Activated CD8-positive, alpha-beta memory T cell treated with anti-CD3 and anti-CD28 coated beads, Interleukin-2, amount 50 U/mL, for 1 hour (primary cell): Measurements from ENCODE around the gene XXYLT1.

Source experiments
- DNase-seq: peaks from one replicate; pipeline ENCODE4 v3.0.0-alpha.2; 2020; ENCODE audit errors: extremely low read depth

XXYLT1 gene

GRCh38 chr3:195077611-195078540, 193.1 kb downstream of the XXYLT1 start:
- no peak for DNase-seq

DNA sequence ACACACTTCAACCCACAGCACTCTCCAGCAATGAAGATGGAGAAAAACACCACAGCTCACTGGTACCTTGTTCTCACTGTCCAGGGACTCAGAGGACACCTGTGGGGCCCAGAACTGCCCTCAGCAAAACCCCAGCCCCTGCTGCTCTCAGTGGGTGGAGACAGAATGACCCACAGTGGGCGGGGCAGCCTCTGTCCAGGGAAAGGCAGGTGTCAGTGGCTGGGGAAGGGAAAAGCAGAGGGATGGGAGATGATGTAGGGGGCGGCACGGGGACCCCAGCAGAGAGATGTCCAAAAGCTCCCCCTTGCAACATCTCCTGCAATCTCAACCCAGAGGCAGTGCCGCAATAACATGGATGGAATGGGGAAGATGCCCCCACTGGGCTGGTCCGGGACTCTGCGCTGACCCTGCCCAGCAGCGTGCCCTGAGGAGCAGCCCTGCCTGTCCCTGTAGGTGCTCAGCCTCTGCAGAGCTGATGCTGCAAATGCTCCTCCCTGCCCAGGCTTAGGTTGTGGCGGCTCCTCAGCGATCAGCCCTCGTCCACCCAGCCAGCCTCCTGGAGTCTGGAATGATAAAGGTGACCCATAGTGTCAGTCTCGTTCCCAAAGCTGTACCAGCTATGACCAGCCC, 193.9 kb downstream of the XXYLT1 start:
- DNase-seq, result no peak

DNA sequence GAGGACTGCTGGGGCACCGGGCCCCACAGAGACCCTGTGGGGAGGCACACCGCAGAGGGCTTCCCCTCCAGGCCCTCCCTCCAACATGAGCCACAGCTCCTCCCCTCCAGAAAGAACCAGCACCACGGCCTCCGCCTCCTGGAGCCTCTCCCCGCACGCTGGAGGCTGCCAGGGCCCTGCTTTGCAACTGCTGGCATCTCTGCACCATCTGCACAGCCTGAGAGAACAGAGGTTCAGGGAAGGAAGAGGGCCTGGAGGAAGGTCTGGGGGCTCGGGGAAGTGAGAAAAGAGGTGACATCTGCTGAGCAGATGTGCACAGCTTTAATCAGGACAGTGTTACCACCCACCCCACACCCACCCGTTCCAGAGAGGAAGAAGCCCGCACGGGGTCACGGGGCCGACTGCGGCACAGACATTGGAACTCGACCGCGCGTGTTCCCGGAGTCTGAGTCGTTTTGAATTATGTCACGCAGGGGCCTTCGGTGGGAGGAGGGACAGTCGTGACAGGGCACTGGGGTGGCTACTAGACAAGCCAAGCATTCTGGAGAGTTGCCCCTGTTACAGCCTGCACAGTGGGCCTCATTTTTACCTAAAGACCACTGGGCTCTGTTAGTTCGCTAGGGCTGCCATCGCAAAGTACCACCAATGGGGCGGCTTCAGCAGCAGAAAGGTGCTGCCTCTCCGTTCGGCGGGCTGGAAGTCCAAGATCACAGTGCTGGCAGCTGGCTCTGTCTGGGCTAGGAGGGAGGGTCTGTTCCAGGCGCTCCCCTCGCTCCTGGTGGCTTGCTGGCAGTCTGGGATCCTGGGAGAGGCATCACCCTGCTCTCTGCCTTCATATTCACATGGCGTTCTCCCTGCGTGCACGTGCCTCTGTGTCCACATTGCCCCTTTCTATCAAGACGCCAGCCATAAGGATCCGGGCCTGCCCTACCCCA, 194.8 kb downstream of the XXYLT1 start:
- DNase-seq, result no peak

GRCh38 chr3:195075199-195075940, 195.6 kb downstream of the XXYLT1 start:
- DNase-seq, result no peak

GRCh38 chr3:195073866-195074860, 196.8 kb downstream of the XXYLT1 start:
- no peak for DNase-seq

DNA sequence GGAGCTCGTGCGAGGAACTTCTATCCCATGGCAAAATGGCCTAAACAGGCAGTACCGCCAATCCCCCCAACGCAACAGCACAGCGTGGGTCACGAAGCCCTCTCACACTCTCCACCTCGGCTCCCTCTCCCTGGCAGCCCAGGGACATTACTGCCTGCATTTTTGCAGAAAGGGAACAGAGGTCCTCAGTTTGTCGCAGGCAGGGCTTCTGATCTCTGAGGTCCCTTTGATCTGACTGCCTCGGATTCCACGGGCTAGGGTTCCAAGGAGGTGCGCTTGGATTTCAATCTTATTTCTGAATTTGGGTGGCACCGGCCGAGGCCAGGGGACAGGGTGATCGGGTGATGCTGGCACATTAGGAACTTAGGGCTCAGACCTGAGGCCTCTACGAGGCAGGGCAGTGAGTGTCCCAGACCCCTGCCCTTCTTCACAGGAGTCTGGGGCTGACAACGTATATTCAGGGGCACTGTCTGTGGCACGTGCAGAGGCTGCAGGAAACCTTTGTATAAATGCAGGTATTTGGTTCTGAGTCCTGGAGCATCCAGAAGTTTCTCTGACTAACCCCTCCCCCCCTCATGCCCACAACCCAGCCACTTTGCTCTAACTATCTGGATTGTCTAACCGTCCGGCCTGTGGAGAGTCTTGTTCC, 197.9 kb downstream of the XXYLT1 start:
- DNase-seq, result no peak

DNA sequence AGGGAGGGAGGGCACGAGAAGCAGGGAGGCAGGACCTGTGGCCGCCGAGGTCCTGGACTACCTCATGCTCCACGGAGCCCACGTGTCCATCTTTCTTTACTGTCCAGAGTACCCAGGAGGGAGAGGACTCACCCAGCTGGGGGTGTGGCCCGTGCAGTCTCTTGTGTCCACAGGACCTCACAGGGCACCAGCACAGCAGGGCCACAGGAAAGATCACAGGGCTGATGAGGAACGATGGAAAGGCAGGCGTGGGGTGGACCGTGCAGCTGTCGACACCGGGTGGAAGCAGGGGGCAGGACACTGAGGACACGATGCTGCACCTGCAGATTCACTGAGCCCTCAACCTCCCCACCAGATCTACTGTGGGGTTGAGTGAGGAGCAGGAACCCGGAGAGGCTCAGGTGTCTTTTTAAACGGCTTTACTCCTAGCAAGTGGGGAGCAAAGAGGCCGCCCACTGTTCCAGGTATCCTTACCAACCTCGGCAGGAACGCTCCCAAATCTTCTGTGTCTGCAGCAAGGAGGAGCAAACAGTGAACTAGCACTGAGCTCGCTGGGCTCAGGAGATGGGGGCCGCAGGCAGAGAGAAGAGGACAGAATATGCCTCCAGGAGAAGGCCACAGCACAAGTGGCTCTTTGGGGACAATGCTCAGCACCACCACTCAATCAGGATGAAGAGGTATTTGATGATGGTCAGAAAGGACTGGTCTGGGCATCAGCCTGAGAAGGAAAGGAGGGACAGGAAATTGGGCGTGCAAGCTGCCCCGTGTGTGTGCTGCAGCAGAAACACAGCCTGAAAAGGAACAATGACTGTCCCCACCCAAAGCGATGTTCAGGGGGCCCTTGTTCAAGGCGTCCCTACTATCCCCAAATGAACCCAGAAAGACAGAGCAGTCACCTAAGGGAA, 198.8 kb downstream of the XXYLT1 start:
- DNase-seq, result no peak

DNA sequence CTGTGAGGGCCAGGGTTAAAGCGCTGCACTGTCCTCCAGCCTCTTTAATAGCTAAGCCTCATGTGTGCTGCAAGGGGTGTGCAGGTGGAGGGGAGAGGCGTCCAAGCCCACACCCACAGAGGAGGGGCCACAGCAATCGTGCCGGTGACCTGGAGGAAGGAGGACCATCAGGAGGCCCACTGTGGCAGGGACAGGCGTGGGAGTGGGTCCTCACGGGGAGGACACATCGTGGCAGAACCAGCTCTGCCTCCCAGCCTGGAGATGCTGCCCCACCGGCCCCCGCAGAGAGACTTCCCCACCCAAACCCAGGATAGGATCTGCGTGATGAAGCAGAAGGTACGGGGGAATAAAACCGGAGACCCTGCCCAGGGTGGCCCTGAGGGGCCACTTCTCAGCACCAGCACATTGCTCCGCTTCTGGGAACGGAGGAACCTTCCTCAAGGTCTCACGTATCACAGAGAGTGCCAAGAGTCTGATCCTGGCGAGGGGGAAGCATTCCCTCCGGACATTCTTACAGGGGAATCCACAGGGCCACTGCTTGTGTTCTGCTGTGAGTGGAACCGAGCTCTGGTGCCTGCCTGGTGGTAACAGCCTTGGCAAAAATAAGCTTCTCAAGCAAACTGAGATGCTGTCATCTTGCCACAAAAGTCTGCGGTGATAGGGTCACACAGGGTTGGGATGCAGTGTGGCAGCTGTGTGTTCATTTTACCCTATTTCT, 199.8 kb downstream of the XXYLT1 start:
- no peak for DNase-seq

- DNase-seq, result no peak
Measured at GRCh38 chr3:195070336-195070735, 200.6 kb downstream of the XXYLT1 start.

DNA sequence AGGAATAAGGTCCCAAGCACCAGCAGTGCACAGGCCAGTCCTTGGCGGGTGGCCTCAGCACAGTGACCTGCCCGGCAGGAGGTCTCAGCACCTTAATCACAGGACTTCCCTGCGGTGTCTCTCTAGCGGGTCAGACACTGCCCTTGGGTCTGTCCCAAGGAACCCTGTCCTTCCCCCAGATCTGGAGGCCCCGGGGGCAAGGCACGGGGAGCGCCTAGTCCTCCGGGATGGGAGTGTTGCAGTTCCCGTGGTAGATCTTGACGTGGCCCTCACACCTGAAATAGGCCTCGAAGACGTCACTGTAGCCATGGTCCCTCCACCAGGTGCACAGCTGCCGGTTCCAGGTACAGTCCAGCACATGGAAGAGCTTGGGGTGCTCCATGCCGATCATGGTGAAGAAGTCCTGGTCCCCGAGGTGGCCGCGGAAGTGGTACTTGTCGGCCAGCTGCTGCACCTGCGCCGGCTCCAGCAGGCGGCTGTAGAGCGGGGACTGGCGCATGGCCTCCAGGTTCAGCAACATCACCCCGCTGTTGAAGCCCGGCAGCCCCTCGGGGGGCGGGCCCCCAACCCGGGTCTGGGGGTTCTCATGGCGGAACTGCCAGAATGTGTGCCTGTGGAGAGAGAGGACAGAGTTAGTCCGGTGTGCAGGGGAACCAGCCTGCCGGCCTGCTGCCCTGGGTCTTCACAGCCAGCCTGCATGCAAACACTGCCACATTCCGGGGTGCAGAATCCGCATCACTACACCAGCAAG, 201.3 kb downstream of the XXYLT1 start:
- DNase-seq, result no peak

- DNase-seq, result no peak
Measured at GRCh38 chr3:195068084-195069080, 202.6 kb downstream of the XXYLT1 start.

- no peak for DNase-seq
Measured at GRCh38 chr3:195066441-195066841, 204.5 kb downstream of the XXYLT1 start.

GRCh38 chr3:195065864-195066185, 205.1 kb downstream of the XXYLT1 start:
- DNase-seq, result no peak

- no peak for DNase-seq
Measured at GRCh38 chr3:195065142-195065863, 205.7 kb downstream of the XXYLT1 start.

GRCh38 chr3:195064300-195064931, 206.5 kb downstream of the XXYLT1 start:
- DNase-seq, result no peak
